DOHH2 (cell line): ENCODE data around the gene ACSBG1.

Experiments
- H3F3A ChIP-seq: fragments of 200-600 bp; sonication (generic), shearing (Covaris generic); 2 replicates; pipeline ENCODE4 v1.6.0; 2016; ENCODE audit warnings: antibody characterized with exemption, mild to moderate bottlenecking; ENCODE audit not compliant: control insufficient read depth, insufficient read depth
- H3K27ac ChIP-seq: fragments of 200-600 bp; sonication (generic); 2 replicates; pipeline ENCODE4 v1.5.1; 2014; ENCODE audit warnings: low read depth, mild to moderate bottlenecking, low read length, moderate library complexity
- H3K27me3 ChIP-seq: fragments of 200-600 bp; sonication (generic); 2 replicates; pipeline ENCODE4 v1.6.1; 2014; ENCODE audit warnings: mild to moderate bottlenecking, low read length, mixed read lengths; ENCODE audit not compliant: control insufficient read depth
- H3K36me3 ChIP-seq: fragments of 200-600 bp; sonication (generic); 2 replicates; pipeline ENCODE4 v1.6.1; 2014; ENCODE audit warnings: mild to moderate bottlenecking, low read length, moderate library complexity, mixed read lengths; ENCODE audit not compliant: control insufficient read depth
- H3K4me1 ChIP-seq: fragments of 200-600 bp; sonication (generic); 2 replicates; pipeline ENCODE4 v1.6.1; 2014; ENCODE audit warnings: mild to moderate bottlenecking, low read length, mixed read lengths; ENCODE audit not compliant: control insufficient read depth
- H3K4me2 ChIP-seq: fragments of 200-600 bp; sonication (generic); 2 replicates; pipeline ENCODE4 v1.6.0; 2014; ENCODE audit warnings: mild to moderate bottlenecking, low read length, moderate library complexity
- H3K4me3 ChIP-seq: fragments of 200-600 bp; sonication (generic); 2 replicates; pipeline ENCODE4 v1.5.1; 2014; ENCODE audit warnings: mild to moderate bottlenecking, low read length, mixed read lengths
- H3K79me2 ChIP-seq: fragments of 200-600 bp; sonication (generic); 2 replicates; pipeline ENCODE4 v1.6.1; 2014; ENCODE audit warnings: mild to moderate bottlenecking, low read length, mixed read lengths; ENCODE audit not compliant: control insufficient read depth
- H3K9me2 ChIP-seq: fragments of 200-600 bp; sonication (generic); replicated peaks from 2 replicates; pipeline ENCODE4 v1.6.1; 2014; ENCODE audit warnings: mild to moderate bottlenecking, low read length, mixed read lengths; ENCODE audit not compliant: control insufficient read depth
- H3K9me3 ChIP-seq: fragments of 200-600 bp; sonication (generic); 2 replicates; pipeline ENCODE4 v1.6.1; 2014; ENCODE audit warnings: antibody characterized with exemption, low read length, mixed read lengths; ENCODE audit not compliant: control insufficient read depth, insufficient read depth
- H4K20me1 ChIP-seq: fragments of 200-600 bp; sonication (generic); 2 replicates; pipeline ENCODE4 v1.6.0; 2014; ENCODE audit warnings: low read depth, mild to moderate bottlenecking, antibody characterized with exemption, low read length, moderate library complexity; ENCODE audit not compliant: control insufficient read depth, insufficient read depth
- CTCF ChIP-seq: fragments of 200-600 bp; sonication (generic); IDR thresholded peaks from one replicate; pipeline ENCODE4 v1.5.1; 2014; ENCODE audit warnings: antibody characterized with exemption, mild to moderate bottlenecking, low read depth, low read length; ENCODE audit not compliant: poor library complexity, severe bottlenecking
- EZH2phosphoT487 ChIP-seq: fragments of 200-600 bp; sonication (generic); IDR thresholded peaks from 2 replicates; pipeline ENCODE4 v1.6.1; 2017; ENCODE audit warnings: borderline replicate concordance, mild to moderate bottlenecking, antibody characterized with exemption, low read length, moderate library complexity, mixed read lengths

The ACSBG1 gene

GRCh38 chr15:78179906-78180305, 54.5 kb downstream of the ACSBG1 start:
- Histone ChIP-seq H3K4me2 (no peak overlapping the region), H3K27ac (no peak overlapping the region), H3K36me3 (no peaks in the 10 kb centered on the region), H3K9me3 (no peaks in the 10 kb centered on the region), H4K20me1 (no peaks in the 10 kb centered on the region), H3K9me2 (no peaks in the 10 kb centered on the region), H3F3A (no peaks in the 10 kb centered on the region), H3K4me3 (no peak overlapping the region), H3K27me3 (peaks cover 7% of the 10 kb centered on the region), H3K79me2 (no peaks in the 10 kb centered on the region), H3K4me1 (peaks cover under 1% of the 10 kb centered on the region)
- no peak for TF ChIP-seq EZH2phosphoT487
- no peak for TF ChIP-seq CTCF

GRCh38 chr15:78179286-78179840, 55.0 kb downstream of the ACSBG1 start:
- H3K9me2 ChIP-seq: no peaks in the 10 kb centered on the region
- no peak overlapping the region for H3K27ac ChIP-seq
- no peaks in the 10 kb centered on the region for H3F3A ChIP-seq
- no peaks in the 10 kb centered on the region for H3K79me2 ChIP-seq
- no peaks in the 10 kb centered on the region for H3K36me3 ChIP-seq
- no peaks in the 10 kb centered on the region for H4K20me1 ChIP-seq
- H3K4me2 ChIP-seq: no peak overlapping the region
- H3K4me3 ChIP-seq: no peak overlapping the region
- peaks cover 7% of the 10 kb centered on the region for H3K27me3 ChIP-seq
- H3K4me1 ChIP-seq: peaks cover 6% of the 10 kb centered on the region
- TF ChIP-seq EZH2phosphoT487: no peak
- H3K9me3 ChIP-seq: no peaks in the 10 kb centered on the region

- H3K79me2 ChIP-seq: no peaks in the 10 kb centered on the region
- TF ChIP-seq CTCF (no peak), EZH2phosphoT487 (no peak)
- H3K36me3 ChIP-seq: no peaks in the 10 kb centered on the region
- H3K4me2 ChIP-seq: no peak overlapping the region
- H3K27me3 ChIP-seq: peaks cover 7% of the 10 kb centered on the region
- H4K20me1 ChIP-seq: no peaks in the 10 kb centered on the region
- H3K27ac ChIP-seq: no peak overlapping the region
- H3K4me1 ChIP-seq: peaks cover 19% of the 10 kb centered on the region
- H3K9me3 ChIP-seq: no peaks in the 10 kb centered on the region
- H3F3A ChIP-seq: no peaks in the 10 kb centered on the region
- H3K9me2 ChIP-seq: no peaks in the 10 kb centered on the region
- H3K4me3 ChIP-seq: no peak overlapping the region
Observed at GRCh38 chr15:78178064-78178463, 56.3 kb downstream of the ACSBG1 start.

- no peak overlapping the region for H3K27ac ChIP-seq
- no peaks in the 10 kb centered on the region for H3F3A ChIP-seq
- no peak overlapping the region for H3K4me2 ChIP-seq
- TF ChIP-seq EZH2phosphoT487 (no peak), CTCF (peak; percentile 83)
- peaks cover 7% of the 10 kb centered on the region for H3K27me3 ChIP-seq
- H3K9me3 ChIP-seq: no peaks in the 10 kb centered on the region
- H4K20me1 ChIP-seq: no peaks in the 10 kb centered on the region
- no peaks in the 10 kb centered on the region for H3K9me2 ChIP-seq
- H3K79me2 ChIP-seq: no peaks in the 10 kb centered on the region
- peaks cover 4% of the 10 kb centered on the region for H3K36me3 ChIP-seq
- no peak overlapping the region for H3K4me3 ChIP-seq
- H3K4me1 ChIP-seq: peaks cover 21% of the 10 kb centered on the region
Observed at GRCh38 chr15:78177447-78177873, 56.9 kb downstream of the ACSBG1 start.
